ENCODE data around the gene LCT.
"Not testable (repeated sequence)": the region's sequence is repeated elsewhere in the genome, so short reads cannot be mapped to it uniquely, and the experiment has no call there.

LCT gene

GRCh38 chr2:135831180-135831812 lies 5.7 kb downstream of the LCT start:
- DNase-seq, result no peak

GRCh38 chr2:135829378-135830135 lies 7.4 kb downstream of the LCT start:
- no peak for DNase-seq

- DNase-seq, result no peak
These were observed 10.4 kb downstream of the LCT start for GRCh38 chr2:135826544-135826943.

- no peak for DNase-seq
These were observed 11.3 kb downstream of the LCT start for GRCh38 chr2:135825550-135826176.

- no peak for DNase-seq
These were observed 11.9 kb downstream of the LCT start for GRCh38 chr2:135825131-135825530.

- no peak for DNase-seq
These were observed 14.1 kb downstream of the LCT start for GRCh38 chr2:135822855-135823254.

GRCh38 chr2:135821190-135821589 lies 15.8 kb downstream of the LCT start:
- DNase-seq, result no peak

GRCh38 chr2:135820003-135820618 lies 16.9 kb downstream of the LCT start:
- no peak for DNase-seq

- DNase-seq, result no peak
These were observed 17.9 kb downstream of the LCT start for GRCh38 chr2:135818937-135819610.

- no peak for DNase-seq
These were observed 19.0 kb downstream of the LCT start for GRCh38 chr2:135817951-135818350.

- DNase-seq, result no peak
These were observed 19.5 kb downstream of the LCT start for GRCh38 chr2:135817466-135817865.

GRCh38 chr2:135815269-135815668 lies 21.7 kb downstream of the LCT start:
- DNase-seq, result no peak

GRCh38 chr2:135812907-135813511 lies 24.0 kb downstream of the LCT start:
- DNase-seq, result no peak

GRCh38 chr2:135807874-135808273 lies 29.1 kb downstream of the LCT start:
- DNase-seq, result not testable (repeated sequence)

GRCh38 chr2:135803278-135803677 lies 33.7 kb downstream of the LCT start:
- DNase-seq, result no peak

- no peak for DNase-seq
These were observed 34.6 kb downstream of the LCT start for GRCh38 chr2:135802350-135802749.

- no peak for DNase-seq
These were observed 36.2 kb downstream of the LCT start for GRCh38 chr2:135800513-135801460.

GRCh38 chr2:135799738-135800137 lies 37.2 kb downstream of the LCT start:
- DNase-seq, result no peak

- no peak for DNase-seq
These were observed 38.2 kb downstream of the LCT start for GRCh38 chr2:135798762-135799161.

- no peak for DNase-seq
These were observed 38.7 kb downstream of the LCT start for GRCh38 chr2:135798275-135798705.

GRCh38 chr2:135797497-135798274 lies 39.3 kb downstream of the LCT start:
- DNase-seq, result peak; percentile 35

All from T1000 (cell line).